GM18511 (cell line): ENCODE data around the gene CHCHD3.
"Not testable (repeated sequence)": the region's sequence is repeated elsewhere in the genome, so short reads cannot be mapped to it uniquely, and the experiment has no call there.

ENCODE experiments used
- ATAC-seq: cut with Tn5 transposase; IDR thresholded peaks from one replicate; pipeline ENCODE4 v1.9.1; 2021; ENCODE audit warnings: mild to moderate bottlenecking, moderate library complexity; ENCODE audit not compliant: unreplicated experiment

Gene CHCHD3

DNA sequence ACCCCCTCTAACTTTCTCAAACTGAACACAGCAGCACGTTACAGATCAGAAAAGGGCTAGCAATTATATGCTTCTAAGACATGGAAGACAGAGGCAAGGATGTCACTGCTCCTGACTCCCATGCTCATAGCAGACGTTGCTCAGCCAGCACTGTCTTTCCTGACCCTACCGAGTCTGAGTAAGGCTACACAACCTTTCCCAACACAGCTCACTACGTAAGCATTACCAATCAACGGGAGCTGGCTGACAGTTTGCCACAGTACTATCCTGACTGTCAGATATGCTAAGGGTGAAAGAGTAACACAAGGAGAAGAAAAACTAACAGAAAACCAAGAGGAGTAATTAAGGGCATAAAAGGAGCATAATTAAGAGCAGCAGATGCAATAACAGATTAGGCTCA is 171.2 kb downstream of the CHCHD3 start:
- ATAC-seq, result no peak

DNA sequence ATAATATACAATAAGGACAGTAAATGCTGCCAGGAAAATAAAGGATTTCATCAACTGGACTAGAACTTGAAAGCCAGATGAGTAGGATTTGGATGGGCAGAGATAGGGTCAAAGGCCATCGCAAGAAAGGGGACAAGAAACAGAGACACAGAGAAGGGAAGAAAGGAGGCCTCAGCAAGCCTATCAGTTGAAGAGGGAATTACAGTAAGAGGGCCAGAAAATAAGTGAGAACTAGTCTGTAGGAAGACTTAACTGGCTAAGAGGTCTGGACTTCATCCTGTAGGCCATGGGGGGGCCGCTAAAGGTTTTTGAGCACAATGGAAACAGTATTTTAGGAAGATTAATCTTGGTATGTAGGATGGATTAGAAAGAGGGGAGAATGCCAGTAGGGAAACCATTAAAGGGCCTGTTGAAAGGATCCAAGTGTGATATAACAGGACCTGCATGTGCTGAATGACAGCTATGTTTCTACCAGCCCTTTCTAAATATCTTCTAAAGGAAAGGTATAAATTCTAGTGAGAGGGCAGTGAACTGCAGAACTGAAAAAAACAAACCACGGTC is 174.4 kb downstream of the CHCHD3 start:
- ATAC-seq, result no peak

DNA sequence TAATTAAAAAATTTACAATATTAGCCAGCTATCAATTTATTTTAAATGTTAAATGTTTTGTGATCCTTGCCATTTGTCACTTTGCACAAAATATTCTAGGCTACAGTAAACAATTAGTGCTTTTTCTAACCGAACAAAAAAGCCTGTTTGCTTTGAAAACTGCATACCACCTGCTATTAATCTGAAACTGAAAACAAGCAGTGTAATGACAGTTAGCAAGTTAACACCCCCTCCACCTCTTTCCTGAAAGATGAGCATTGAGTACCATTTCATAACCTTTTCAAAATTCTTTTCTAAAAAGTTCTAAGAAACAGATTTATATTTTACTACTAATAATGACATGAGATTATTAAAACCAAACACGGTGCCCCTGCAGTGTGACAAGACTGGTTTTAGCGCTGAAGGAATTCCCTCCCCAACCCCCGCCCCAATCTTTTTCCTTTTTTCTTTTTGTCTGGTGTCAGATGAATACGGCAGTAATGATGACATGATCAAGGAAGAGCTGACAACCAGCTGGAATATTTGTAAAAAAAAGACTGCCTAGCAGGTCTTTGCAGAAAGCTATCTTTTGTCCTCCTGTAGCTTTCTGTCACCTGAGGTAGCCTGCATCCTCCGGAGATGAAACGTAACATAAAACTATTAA is 175.6 kb downstream of the CHCHD3 start:
- ATAC-seq, result peak; percentile 46

DNA sequence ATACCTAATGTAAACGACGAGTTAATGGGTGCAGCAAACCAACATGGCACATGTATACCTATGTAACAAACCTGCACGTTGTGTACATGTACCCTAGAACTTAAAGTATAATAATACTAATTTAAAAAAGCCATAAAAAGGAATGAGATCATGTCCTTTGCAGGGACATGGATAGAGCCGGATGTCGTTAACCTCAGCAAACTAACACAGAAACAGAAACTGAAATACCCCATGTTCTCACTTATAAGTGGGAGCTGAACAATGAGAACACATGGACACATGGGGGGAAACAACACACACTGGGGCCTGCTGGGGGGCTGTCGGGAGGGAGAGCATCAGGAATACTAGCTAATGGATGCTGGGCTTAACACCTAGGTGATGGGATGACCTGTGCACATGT is 176.8 kb downstream of the CHCHD3 start:
- ATAC-seq, result not testable (repeated sequence)

DNA sequence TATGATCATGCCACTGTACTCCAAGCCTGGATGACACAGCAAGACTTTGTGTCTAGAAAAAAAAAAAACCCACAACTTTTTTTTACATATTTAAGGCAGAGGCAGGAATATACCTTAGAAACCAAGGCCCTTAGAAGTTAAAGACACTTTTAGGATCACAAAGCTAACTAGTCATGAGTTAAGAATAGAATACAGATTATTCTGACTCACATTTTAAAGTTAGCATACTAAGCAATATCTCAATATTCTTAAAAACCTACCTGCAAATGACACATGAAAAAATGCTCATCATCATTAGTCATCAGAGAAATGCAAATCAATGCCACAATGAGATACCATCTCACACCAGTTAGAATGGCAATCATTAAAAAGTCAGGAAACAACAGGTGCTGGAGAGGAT is 177.7 kb downstream of the CHCHD3 start:
- no peak for ATAC-seq

DNA sequence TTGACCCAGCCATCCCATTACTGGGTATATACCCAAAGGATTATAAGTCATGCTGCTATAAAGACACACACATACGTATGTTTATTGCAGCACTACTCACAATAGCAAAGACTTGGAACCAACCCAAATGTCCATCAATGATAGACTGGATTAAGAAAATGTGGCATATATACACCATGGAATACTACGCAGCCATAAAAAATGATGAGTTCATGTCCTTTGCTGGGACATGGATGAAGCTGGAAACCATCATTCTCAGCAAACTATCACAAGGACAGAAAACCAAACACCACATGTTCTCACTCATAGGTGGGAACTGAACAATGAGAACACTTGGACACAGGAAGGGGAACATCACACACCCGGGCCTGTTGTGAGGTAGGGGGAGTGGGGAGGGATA is 179.6 kb downstream of the CHCHD3 start:
- ATAC-seq, result not testable (repeated sequence)

DNA sequence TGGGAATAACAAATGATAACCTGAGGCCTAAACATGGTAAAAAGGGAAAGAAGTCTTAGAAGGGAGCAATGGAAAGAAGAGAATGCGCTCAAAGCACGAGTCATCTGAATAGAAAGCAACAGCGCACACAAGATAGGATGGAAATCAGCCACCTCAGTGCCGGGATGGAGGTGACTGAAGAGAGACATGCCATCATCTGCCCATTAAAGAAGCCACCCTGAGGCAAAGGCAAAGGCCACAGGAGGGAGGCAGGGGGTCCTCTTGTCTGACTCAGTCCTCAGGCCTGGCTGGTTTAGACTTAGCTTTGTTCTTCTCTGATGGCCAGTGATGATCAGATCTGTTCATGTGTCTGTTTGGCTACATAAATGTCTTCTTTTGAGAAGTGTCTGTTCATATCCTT is 180.6 kb downstream of the CHCHD3 start:
- ATAC-seq, result no peak

DNA sequence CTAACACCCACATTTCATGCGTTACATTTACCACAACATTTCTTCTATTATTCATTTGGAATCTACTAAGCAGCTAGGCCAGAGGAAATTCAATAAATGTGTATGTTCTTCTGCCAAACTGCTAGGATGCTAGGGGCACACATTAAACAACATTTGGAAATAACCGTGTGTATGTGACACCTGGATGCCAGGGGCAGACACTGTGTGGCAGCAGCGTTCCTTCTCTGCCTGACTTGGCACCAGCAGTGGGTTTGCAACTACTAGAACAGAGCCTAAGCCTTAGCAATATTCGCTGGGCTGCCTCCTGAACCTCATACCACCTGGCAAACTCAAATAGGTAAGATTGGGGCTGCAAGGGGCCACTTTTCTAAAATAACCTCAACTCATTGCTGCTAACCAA is 182.1 kb downstream of the CHCHD3 start:
- ATAC-seq, result no peak

DNA sequence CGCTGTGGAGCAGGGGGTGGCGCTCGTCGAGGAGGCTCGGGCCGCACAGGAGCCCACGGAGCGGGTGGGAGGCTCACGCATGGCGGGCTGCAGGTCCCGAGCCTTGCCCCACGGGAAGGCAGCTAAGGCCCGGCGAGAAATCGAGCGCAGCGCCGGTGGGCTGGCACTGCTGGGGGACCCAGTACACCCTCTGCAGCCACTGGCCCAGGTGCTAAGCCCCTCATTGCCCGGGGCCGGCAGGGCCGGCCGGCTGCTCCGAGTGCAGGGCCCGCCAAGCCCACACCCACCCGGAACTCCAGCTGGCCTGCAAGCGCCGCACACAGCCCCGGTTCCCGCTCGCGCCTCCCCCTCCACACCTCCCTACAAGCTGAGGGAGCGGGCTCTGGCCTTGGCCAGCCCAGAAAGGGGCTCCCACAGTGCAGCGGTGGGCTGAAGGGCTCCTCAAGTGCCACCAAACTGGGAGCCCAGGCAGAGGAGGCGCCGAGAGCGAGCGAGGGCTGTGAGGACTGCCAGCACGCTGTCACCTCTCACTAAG is 183.2 kb downstream of the CHCHD3 start:
- ATAC-seq, result not testable (repeated sequence)

DNA sequence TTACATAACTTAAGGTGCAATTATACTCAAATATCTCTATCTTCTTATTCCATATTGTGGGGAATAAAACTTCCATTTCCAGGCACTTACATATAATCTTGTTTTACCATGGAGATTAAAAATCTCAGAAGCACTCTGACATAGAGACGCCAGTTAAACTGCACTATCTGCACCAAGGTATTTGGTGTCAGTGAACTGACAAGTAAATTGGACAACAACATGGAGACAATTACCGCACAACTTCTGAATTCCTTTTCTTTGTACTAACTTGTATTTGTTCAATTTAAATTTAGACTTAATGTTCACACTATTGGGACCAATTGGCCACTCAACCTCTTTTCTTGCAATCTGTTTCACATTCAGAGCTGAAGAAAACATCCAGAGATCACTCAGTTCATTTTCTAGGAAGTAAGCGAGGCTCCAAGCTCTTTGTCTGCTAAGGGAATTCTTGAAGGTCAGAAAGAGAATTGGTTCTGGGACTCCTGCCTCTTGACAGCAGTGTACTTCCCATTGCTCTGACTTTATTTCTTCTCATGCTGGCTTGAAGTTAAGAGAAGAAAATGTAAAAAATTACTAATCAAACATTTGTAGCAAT is 184.7 kb downstream of the CHCHD3 start:
- no peak for ATAC-seq

DNA sequence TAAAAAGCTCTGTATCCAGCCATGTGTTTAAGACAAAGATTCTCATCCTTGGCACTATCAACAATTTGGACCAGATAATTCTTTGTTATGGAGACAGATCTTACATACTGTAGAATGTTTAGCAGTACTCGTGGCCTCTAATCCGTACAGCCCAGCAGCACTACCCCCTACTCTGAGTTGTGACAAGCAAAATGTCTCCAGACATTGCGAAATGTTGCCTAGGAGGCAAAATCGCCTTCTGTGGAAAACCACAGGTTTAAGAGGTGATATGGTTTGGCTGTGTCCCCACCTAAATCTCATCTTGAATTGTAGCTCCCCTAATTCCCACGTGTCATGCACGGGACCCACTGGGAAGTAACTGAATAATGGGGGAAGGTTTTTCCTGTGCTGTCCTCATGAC is 186.7 kb downstream of the CHCHD3 start:
- no peak for ATAC-seq

DNA sequence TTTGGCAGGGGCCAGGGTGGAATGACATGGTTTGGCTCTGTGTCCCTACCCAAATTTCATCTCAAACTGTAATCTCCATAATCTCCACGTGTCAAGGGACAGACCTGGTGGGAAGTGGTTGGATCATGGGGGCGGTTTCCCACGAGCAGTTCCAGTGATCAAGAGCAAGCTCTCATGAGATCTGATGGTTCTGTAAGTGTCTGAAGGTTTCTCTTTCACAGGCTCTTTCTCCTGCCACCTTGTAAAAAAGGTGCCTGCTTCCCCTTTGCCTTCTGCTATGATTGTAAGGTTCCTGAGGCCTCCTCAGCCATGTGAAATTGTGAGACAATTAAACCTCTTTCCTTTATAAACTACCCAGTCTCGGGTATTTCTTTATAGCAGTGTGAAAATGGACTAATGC is 188.3 kb downstream of the CHCHD3 start:
- no peak for ATAC-seq

DNA sequence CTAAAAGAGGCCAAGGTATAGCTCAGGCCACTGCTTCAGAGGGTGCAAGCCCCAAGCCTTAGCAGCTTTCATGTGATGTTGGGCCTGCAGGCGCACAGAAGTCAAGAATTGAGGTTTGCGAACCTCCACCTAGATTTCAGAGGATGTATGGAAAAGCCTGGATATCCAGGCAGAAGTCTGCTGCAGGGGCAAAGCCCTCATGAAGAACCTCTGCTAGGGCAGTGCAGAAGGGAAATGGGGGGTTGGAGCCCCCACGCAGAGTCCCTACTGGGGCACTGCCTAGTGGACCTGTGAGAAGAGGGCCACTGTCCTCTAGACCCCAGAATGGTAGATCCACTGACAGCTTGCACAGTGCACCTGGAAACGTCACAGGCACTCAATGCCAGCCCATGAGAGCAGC is 189.1 kb downstream of the CHCHD3 start:
- ATAC-seq, result not testable (repeated sequence)

DNA sequence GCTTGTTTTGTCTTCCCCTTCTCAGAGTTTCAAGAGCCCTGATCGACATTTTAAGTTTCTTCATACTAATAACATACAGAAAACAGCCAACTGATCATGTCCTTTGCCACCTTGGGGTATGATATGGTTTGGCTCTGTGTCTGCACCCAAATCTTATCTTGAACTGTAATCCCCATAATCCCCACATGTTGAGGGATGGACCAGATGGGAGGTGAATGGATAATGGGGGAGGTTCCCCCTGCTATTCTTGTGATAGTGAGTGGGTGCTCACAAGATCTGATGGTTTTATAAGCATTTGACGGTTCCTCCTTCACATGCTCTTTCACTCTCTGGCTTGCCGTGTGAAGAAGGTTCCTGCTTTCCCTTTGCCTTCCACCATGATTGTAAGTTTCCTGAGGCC is 190.3 kb downstream of the CHCHD3 start:
- ATAC-seq, result no peak

DNA sequence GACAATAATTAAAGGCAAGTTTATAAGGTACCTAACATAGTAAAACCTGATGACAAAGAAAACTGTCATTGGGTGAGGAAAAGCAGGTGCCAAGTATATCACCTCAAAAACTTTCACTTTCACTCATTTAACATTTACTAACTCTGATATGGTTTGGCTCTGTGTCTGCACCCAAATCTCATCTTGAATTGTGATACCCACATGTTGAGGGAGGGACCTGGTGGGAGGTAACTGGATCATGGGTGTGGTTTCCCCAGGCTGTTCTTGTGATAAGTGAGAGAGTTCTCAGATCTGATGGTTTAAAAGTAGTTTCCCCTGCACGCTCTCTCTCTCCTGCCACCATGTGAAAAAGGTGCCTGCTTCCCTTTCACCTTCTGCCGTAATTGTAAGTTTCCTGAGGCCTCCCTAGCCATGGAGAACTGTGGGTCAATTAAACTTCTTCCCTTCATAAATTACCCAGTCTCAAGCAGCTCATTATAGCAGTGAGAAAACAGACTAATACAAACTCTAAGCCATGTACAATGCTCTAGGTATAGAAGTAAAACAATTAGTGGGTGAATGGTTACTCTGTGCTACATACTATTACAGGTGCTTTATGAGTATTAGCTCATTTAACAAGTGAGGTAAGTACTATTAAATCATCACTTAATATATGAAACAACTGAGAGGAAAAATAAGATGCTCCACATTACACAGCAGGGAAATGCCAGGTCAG is 199.0 kb downstream of the CHCHD3 start:
- ATAC-seq, result peak; percentile 81

DNA sequence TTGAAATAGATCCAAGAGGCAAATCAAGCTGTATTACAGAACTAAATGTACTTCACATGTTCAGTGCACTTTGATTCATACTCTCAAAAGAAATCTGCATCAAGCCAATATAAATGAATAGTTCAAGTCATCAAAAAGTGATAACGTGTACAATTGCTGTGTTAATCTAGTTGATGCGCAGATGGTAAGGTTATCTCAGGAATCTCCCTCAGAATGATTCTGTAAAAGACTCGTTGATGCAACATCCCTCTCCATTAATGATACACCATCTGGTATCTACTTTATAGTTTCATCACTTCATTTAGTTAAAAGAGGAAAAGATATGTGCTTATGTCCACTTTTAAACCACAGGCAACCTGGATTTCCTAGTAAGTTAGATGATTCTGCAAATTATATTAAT is 200.6 kb downstream of the CHCHD3 start:
- ATAC-seq, result no peak

DNA sequence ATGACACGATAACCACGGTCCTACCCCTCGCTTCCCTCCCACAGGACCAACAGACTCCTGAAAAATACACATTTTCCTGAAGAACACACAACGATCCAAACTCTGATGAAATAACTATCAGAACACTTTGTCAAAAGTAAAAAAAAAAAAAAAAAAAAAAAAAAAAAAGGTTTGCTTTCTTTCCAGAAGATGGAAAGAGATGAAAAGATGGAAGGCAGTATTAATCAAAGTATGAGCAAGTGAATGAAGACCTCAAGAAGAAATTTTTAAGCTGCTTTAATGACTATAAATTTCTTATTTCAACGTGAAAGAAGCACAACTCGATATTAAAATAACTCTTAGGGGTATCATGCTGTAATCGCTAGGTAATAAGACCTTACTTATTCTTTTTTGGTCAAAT is 202.3 kb downstream of the CHCHD3 start:
- ATAC-seq, result no peak

DNA sequence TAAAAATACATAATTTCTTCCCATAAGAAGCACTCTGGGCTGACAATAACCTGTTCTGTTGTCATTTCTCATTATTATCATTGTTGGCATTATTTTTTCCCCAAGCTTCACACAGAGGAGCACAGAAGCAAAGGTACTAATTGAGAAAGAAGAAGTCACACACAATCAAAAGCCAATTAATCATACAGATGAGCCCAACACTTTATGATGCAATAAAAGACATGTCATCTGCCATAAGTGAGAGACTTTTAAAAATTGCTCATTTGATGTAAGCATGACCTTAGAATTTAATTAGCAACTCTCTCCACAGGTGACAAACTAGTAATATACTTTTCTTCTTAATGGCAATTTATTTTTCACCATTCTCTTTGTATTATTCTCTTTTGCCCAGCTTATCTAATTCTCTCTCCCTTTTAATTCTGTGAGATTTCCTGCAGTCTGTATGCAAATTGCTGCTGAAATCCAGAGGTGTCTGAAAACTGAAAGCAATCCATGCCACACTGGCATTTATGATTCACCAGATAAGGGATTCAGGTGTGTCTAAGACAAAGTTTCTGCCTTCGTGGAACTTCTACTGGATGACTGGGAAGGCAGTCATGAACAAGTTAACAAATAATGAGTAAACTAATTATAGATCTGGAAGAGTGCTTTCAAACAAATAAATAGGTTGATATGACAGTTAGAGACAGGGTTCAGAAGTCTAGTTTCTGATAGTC is 203.5 kb downstream of the CHCHD3 start:
- no peak for ATAC-seq

DNA sequence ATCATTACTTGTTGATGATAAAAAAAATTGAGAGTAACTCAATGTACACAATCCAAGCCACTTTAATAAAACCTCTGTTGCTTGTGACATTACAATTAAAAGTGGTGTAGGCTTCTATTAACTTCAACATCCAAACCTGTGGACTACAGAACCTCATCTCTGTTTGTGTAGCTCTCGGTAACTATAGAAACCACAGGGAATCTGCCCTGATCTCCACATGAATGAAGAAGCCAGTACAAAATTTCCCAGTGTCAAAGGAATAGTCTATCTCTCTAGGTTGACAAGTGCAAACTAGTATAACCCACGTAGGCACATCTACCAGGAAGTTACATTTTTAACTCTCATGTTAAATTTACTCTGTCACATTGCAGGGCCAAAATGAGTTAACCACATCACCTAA is 204.3 kb downstream of the CHCHD3 start:
- no peak for ATAC-seq

DNA sequence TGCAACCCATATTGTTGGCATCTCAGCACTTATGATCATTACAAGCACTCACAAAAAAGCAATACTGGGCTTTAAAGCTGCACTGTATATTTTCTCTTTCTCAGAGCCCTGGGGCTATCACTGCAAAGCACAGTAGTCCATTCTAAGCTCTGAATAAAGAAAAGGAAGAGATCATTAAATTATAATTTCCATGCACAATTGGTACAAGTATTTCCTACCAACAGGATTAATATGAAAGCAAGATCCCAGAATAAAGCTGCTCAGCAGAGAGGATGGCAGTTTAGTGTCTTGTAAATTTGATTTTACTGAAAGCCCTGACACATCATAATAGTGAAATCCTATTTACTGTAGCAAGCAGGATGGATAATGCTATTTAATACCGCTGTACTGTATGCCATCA is 205.3 kb downstream of the CHCHD3 start:
- no peak for ATAC-seq

DNA sequence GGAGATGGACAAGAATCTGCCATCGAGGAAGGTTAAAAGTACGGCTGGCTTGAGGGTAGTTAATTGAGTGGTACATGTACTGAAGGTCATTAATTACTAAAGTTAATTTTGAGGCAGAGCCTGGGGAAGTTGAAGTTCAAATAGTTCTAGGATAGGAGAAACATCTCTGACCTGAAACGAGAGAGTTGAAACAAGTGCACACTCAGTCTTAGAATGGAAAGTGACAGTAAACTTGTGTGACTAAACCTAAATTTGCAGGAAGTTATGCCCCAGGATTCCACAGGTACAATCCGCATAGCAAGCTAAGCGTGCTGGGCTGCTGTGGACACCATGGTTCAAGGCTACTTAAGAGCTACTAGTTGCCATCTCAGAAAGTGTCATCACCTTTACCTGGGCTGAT is 209.9 kb downstream of the CHCHD3 start:
- peak; percentile 59 for ATAC-seq
